ENCODE data around the gene PPP1R2. TPM values are rescaled to one million over a fixed set of nuclear protein-coding genes. Genes with fewer than 3 reads are reported as not detected.
"Not testable (repeated sequence)": the region's sequence is repeated elsewhere in the genome, so short reads cannot be mapped to it uniquely, and the experiment has no call there.

PPP1R2 gene
- 10 to 100 TPM; 85.3 to 93.6 TPM for total RNA-seq

- peaks cover 57% of the 10 kb centered on the region for H3K4me1 Mint-ChIP-seq
- no peaks in the 10 kb centered on the region for H3K27me3 Mint-ChIP-seq
- ATAC-seq (ENCODE audit: low read depth) (peak; percentile 68), DNase-seq (peak; percentile 98)
- peak within 1 kb of the TSS; percentile 90 for H3K27ac Mint-ChIP-seq
- peaks cover 5% of the 10 kb centered on the region for H3K36me3 Mint-ChIP-seq
- POLR2A ChIA-PET = interaction anchor here (0.6 to 3.1 kb wide), 16 partner anchors 8 to 870 kb away, joined by 3 to 21 read pairs (median 4); partner anchors contain the start of genes ACAP2, LSG1, TNK2 and XXYLT1
- peak within 1 kb of the TSS; percentile 84 for H3K4me3 Mint-ChIP-seq
- H3K9me3 Mint-ChIP-seq = no peaks in the 10 kb centered on the region
Observed at GRCh38 chr3:195542698-195543499, at the start of gene PPP1R2. PPP1R2 (minus strand) TSS chr3:195543325; CDS start chr3:195543025, 300 bp downstream.

GRCh38 chr3:195591852-195592251 lies 48.7 kb upstream of the PPP1R2 start:
- Mint-ChIP-seq H3K27ac (no peak overlapping the region), H3K9me3 (no peaks in the 10 kb centered on the region), H3K4me3 (no peak overlapping the region), H3K36me3 (no peaks in the 10 kb centered on the region), H3K4me1 (peaks cover 3% of the 10 kb centered on the region), H3K27me3 (no peaks in the 10 kb centered on the region)
- POLR2A ChIA-PET = no interaction called here
- no peak for ATAC-seq (ENCODE audit: low read depth)
- no peak for DNase-seq

DNA sequence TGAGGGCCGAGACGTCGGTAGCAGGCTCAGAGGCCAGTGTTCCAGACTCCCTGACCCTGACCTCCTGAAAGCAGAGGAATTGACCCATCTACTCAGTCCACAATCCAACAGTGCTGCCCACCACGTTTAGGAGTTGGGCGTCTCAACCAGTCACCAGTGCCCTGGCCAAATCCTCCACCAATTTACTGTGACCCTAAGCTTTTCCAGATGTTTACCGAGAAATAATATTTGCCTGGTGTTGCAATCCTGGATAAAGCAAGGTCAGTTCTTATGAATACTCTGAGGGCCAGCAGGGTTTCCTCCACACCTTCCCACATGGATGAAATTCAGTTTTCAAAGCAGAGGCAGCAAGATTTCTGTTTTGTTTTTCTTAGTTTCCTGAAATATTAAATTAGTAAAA lies 48.1 kb upstream of the PPP1R2 start:
- ATAC-seq (ENCODE audit: low read depth) (no peak), DNase-seq (no peak)
- Mint-ChIP-seq H3K27me3 (no peaks in the 10 kb centered on the region), H3K9me3 (no peaks in the 10 kb centered on the region), H3K27ac (no peak overlapping the region), H3K4me1 (peaks cover 2% of the 10 kb centered on the region), H3K4me3 (no peak overlapping the region), H3K36me3 (no peaks in the 10 kb centered on the region)
- POLR2A ChIA-PET = interaction anchor here (0.5 kb wide), 1 partner anchor 1181 kb away, joined by 3 read pairs; no protein-coding TSS in a partner anchor

DNA sequence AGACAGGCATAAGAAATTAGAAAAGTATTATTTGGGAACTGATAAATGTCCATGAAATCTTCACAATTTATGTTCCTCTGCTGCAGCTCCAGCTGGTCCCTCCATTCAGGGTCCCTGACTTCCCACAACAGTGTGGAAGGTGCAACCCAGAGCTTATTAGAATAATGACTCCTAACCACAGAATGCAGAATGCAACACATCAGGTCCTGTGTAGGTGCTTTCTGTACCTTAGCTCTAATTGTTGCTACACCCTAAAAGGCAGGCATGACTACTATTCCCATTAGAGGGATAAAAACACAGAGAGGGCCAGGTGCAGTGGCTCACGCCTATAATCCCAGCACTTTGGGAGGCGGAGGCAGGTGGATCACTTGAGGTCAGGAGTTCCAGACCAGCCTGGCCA lies 47.3 kb upstream of the PPP1R2 start:
- ATAC-seq (ENCODE audit: low read depth) = not testable (repeated sequence)

DNA sequence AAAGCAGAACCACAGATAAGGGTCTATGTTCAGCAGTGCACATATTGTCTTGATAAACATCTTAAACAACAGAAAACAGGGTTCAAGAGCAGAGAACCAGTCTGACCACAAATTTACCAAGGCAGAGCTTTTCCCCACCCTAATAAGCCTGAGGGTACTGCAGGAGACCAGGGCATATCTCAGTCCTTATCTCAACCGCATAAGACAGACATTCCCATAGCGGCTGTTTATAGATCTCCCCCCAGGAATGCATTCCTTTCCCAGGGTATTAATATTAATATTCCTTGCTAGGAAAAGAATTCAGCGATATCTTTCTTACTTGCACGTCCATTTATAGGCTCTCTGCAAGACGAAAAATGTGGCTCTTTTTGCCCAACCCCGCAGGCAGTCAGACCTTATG lies 46.7 kb upstream of the PPP1R2 start:
- H3K27ac Mint-ChIP-seq; H3K4me3 Mint-ChIP-seq; H3K9me3 Mint-ChIP-seq; DNase-seq; H3K4me1 Mint-ChIP-seq; ATAC-seq (ENCODE audit: low read depth); H3K36me3 Mint-ChIP-seq; H3K27me3 Mint-ChIP-seq; POLR2A ChIA-PET: not testable (repeated sequence)

More for the DNA sequence above, 47.3 kb upstream of the PPP1R2 start:
- H3K4me3 Mint-ChIP-seq, DNase-seq, H3K36me3 Mint-ChIP-seq, H3K27me3 Mint-ChIP-seq, H3K27ac Mint-ChIP-seq, H3K4me1 Mint-ChIP-seq, POLR2A ChIA-PET, H3K9me3 Mint-ChIP-seq: not testable (repeated sequence)

GRCh38 chr3:195587824-195588223 lies 44.7 kb upstream of the PPP1R2 start:
- DNase-seq = no peak
- H3K36me3 Mint-ChIP-seq = no peaks in the 10 kb centered on the region
- no peaks in the 10 kb centered on the region for H3K27me3 Mint-ChIP-seq
- POLR2A ChIA-PET = interaction anchor here (0.7 kb wide), 1 partner anchor 37 kb away, joined by 5 read pairs; no protein-coding TSS in a partner anchor
- no peaks in the 10 kb centered on the region for H3K9me3 Mint-ChIP-seq
- ATAC-seq (ENCODE audit: low read depth) = peak; percentile 39
- no peak overlapping the region for H3K27ac Mint-ChIP-seq
- H3K4me1 Mint-ChIP-seq = peaks cover 8% of the 10 kb centered on the region
- no peak overlapping the region for H3K4me3 Mint-ChIP-seq

- Mint-ChIP-seq H3K27me3 (no peaks in the 10 kb centered on the region), H3K4me3 (no peak overlapping the region), H3K36me3 (no peaks in the 10 kb centered on the region), H3K4me1 (peaks cover 8% of the 10 kb centered on the region), H3K9me3 (no peaks in the 10 kb centered on the region), H3K27ac (no peak overlapping the region)
- ATAC-seq (ENCODE audit: low read depth) = no peak
- DNase-seq = no peak
- POLR2A ChIA-PET = interaction anchor here (0.7 kb wide), 1 partner anchor 37 kb away, joined by 5 read pairs; no protein-coding TSS in a partner anchor
Observed at GRCh38 chr3:195587406-195587805, 44.3 kb upstream of the PPP1R2 start.

DNA sequence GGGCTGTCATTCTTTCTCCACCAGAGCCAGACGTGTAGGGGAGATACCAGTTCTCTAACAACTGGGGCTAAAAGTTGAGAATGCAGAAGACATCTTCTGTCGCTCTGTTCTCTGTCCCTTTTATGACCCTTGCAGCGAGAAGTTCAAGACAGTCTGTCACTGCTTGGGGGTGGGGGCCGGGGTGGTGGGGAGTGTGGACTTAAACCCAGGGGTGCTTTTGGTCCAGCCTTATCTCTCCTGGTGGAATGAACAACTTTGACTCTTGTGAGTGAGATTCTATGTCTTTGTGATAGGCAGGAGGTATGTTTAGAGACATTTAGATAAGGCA lies 41.4 kb upstream of the PPP1R2 start:
- POLR2A ChIA-PET = no interaction called here
- H3K27me3 Mint-ChIP-seq = peaks cover 2% of the 10 kb centered on the region
- no peak for DNase-seq
- no peak for ATAC-seq (ENCODE audit: low read depth)
- H3K27ac Mint-ChIP-seq = no peak overlapping the region
- H3K4me1 Mint-ChIP-seq = peaks cover 20% of the 10 kb centered on the region
- H3K4me3 Mint-ChIP-seq = no peak overlapping the region
- no peaks in the 10 kb centered on the region for H3K9me3 Mint-ChIP-seq
- H3K36me3 Mint-ChIP-seq = no peaks in the 10 kb centered on the region

- no peaks in the 10 kb centered on the region for H3K9me3 Mint-ChIP-seq
- H3K4me1 Mint-ChIP-seq = peaks cover 21% of the 10 kb centered on the region
- POLR2A ChIA-PET = no interaction called here
- no peaks in the 10 kb centered on the region for H3K36me3 Mint-ChIP-seq
- DNase-seq (no peak), ATAC-seq (ENCODE audit: low read depth) (no peak)
- H3K27ac Mint-ChIP-seq = no peak within 1 kb of the TSS
- H3K4me3 Mint-ChIP-seq = no peak within 1 kb of the TSS
- H3K27me3 Mint-ChIP-seq = peaks cover 2% of the 10 kb centered on the region
Observed at GRCh38 chr3:195583831-195584542, 40.9 kb upstream of the PPP1R2 start, which contains the start of gene APOD. APOD (minus strand) TSS chr3:195583940; CDS start chr3:195579461, 4,479 bp downstream.

- Mint-ChIP-seq H3K4me1 (peaks cover 21% of the 10 kb centered on the region), H3K4me3 (no peak overlapping the region), H3K9me3 (no peaks in the 10 kb centered on the region), H3K36me3 (no peaks in the 10 kb centered on the region), H3K27me3 (peaks cover 2% of the 10 kb centered on the region), H3K27ac (no peak overlapping the region)
- POLR2A ChIA-PET = interaction anchor here (0.7 kb wide), 1 partner anchor 9 kb away, joined by 4 read pairs; no protein-coding TSS in a partner anchor
- no peak for DNase-seq
- no peak for ATAC-seq (ENCODE audit: low read depth)
Observed at GRCh38 chr3:195582947-195583346, 39.8 kb upstream of the PPP1R2 start.

DNA sequence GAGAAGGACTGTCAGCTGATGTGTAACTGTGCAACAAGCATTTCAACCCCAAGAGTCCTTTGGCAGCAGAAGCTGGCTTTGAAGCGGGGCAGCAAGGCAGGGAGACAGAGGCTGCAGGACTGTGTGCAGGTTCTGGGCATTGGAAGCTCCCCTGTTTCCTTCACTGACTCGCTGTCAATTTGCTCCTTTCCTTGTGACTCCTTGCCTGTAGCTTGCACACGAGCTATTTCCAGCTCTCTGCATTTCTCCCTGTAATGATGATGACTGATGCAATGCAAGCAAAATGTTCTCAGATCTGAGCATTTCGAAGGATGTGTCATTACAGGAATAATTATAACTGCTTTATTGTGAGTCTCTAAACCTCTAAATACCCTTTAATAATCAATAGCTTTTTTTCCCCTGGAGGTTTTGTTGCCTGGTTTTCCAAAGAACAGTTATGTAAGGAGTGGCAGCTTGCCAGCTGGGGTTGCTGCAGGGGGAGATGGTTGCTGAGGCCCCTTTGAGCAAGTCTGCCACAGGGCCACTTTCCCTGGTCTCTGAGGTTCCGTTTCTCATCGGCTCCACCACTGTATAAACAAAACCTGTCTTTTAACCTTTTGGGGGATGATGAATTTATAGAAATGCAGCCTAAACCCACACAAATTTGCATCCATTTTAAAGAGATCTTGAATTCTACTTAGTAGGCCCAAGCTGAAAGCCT lies 37.8 kb upstream of the PPP1R2 start:
- Mint-ChIP-seq H3K27ac (no peak overlapping the region), H3K27me3 (peaks cover 2% of the 10 kb centered on the region), H3K4me3 (no peak overlapping the region), H3K9me3 (no peaks in the 10 kb centered on the region), H3K4me1 (peaks cover 18% of the 10 kb centered on the region), H3K36me3 (no peaks in the 10 kb centered on the region)
- DNase-seq (no peak), ATAC-seq (ENCODE audit: low read depth) (no peak)
- POLR2A ChIA-PET = interaction anchor here (1.0 kb wide), 1 partner anchor 32 kb away, joined by 3 read pairs; no protein-coding TSS in a partner anchor

- Mint-ChIP-seq H3K36me3 (no peaks in the 10 kb centered on the region), H3K27me3 (peaks cover 2% of the 10 kb centered on the region), H3K9me3 (no peaks in the 10 kb centered on the region), H3K4me3 (no peak overlapping the region), H3K27ac (no peak overlapping the region), H3K4me1 (peaks cover 16% of the 10 kb centered on the region)
- POLR2A ChIA-PET = no interaction called here
- no peak for DNase-seq
- no peak for ATAC-seq (ENCODE audit: low read depth)
Observed at GRCh38 chr3:195579281-195579680, 36.2 kb upstream of the PPP1R2 start.

DNA sequence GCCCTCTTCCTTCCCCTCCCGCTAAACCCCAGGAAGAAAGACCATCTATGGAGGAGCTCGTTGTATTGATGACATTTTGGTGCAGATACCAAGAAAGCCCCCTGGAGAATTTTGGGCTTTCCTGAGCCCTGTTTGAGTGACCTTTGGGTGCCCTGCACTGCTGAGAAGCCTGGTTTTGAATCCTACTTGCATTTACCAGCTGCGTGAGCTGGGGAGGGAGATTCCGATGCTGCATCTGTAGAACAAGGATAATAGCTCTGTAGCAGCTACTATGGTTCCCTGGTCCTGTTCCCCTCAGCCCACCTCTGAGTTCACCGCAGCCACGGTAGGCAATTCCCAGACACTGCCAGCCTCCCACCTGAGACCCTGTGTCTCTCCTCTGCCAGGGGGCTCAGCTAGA lies 35.4 kb upstream of the PPP1R2 start:
- peaks cover 2% of the 10 kb centered on the region for H3K27me3 Mint-ChIP-seq
- H3K4me3 Mint-ChIP-seq = no peak overlapping the region
- H3K9me3 Mint-ChIP-seq = no peaks in the 10 kb centered on the region
- ATAC-seq (ENCODE audit: low read depth) = no peak
- POLR2A ChIA-PET = no interaction called here
- H3K27ac Mint-ChIP-seq = no peak overlapping the region
- no peaks in the 10 kb centered on the region for H3K36me3 Mint-ChIP-seq
- peaks cover 14% of the 10 kb centered on the region for H3K4me1 Mint-ChIP-seq
- DNase-seq = no peak
